Stomach (tissue), 9 donors: ENCODE measurements around the gene ZNF775. TPM values are rescaled to one million over a fixed set of nuclear protein-coding genes. Genes with fewer than 3 reads are reported as not detected.

ENCODE experiments used
- DNase-seq, 2 donors: peaks; one replicate each; pipeline versions ENCODE4 v3.0.0 to v3.0.0-alpha.2; 2013 to 2019
- H3K27ac ChIP-seq, 5 donors: fragments of 200-600 bp in 4 of 5; sonication (generic) in 4 of 5; one replicate each; pipeline ENCODE4 v1.5.1; 2013 to 2019; ENCODE audit warnings: mild to moderate bottlenecking in 1 of 5, moderate library complexity in 1 of 5
- H3K27me3 ChIP-seq, 3 donors: fragments of 200-600 bp; sonication (generic); one replicate each; pipeline ENCODE4 v1.5.1; 2017 to 2019; ENCODE audit warnings: mixed run types in 1 of 3
- H3K36me3 ChIP-seq, 4 donors: fragments of 200-600 bp; sonication (generic); 1 replicate in 3 of 4; 2 replicates in 1 of 4; pipeline ENCODE4 v1.5.1; 2016 to 2019
- H3K4me1 ChIP-seq, 4 donors: fragments of 200-600 bp; sonication (generic); one replicate each; pipeline ENCODE4 v1.5.1; 2016 to 2019
- H3K4me3 ChIP-seq, 4 donors: fragments of 200-600 bp; sonication (generic) in 3 of 4; one replicate each; pipeline ENCODE4 v1.5.1; 2016 to 2019; ENCODE audit warnings: mild to moderate bottlenecking in 1 of 4
- H3K9me3 ChIP-seq, 4 donors: fragments of 200-600 bp; sonication (generic); one replicate each; pipeline ENCODE4 v1.5.1; 2016 to 2019
- EP300 ChIP-seq: sonication (generic); formaldehyde crosslinking; IDR thresholded peaks from one replicate; pipeline ENCODE4 v1.6.1; 2017; ENCODE audit warnings: antibody characterized with exemption
- POLR2A ChIP-seq, 4 donors: fragments of 450-650 bp; IDR thresholded peaks; one replicate each; pipeline ENCODE4 v1.6.1; 2016; ENCODE audit warnings: antibody characterized with exemption in 4 of 4, control low read depth in 2 of 4, mild to moderate bottlenecking in 1 of 4, moderate library complexity in 1 of 4
- POLR2AphosphoS5 ChIP-seq, 3 donors: sonication (generic); formaldehyde crosslinking; IDR thresholded peaks; one replicate each; pipeline ENCODE4 v1.6.1; 2016; ENCODE audit warnings: antibody characterized with exemption in 3 of 3
- WGBS, 5 donors: extraction: QIAGEN DNeasy Blood & Tissue Kit in 3 of 5; methylation state at CpG; one replicate each; pipeline versions ENCODE4 v1.1.5 to v1.1.7; 2013 to 2018; 5-methylcytosine and 5-hydroxymethylcytosine counted together
- intact Hi-C: fragments of 100-400 bp; cut with DNase I; formaldehyde crosslinking; loops from one replicate; pipeline ENCODE4 v1.15.1; 2023; ENCODE audit warnings: low total_unique reads
- polyA plus RNA-seq, 3 donors: library from polyadenylated mRNA; stranded (reverse); fragments of 200-250 nt; gene quantifications; one replicate each; pipeline ENCODE4 v1.2.3, GENCODE V29; 2013
- total RNA-seq, 5 donors: library from RNA; depleted of rRNA; stranded (reverse); fragments of >200 nt; gene quantifications; one replicate each; pipeline versions ENCODE4 v1.1.0 to v1.2.3, GENCODE V29; 2014 to 2016
- TF ChIP-seq, protein P1 (sequence below), 7 experiments: fragments of 450-650 bp in 4 of 7; fragments of 200-600 bp in 3 of 7; sonication (generic) in 3 of 7; IDR thresholded peaks; one replicate each; pipeline ENCODE4 v1.5.1; 2016 to 2019; ENCODE audit warnings: antibody characterized with exemption in 7 of 7, control low read depth in 2 of 7, mild to moderate bottlenecking in 1 of 7
- donor health status: healthy with polysubstance abuse.
- donor health status: Bipolar disorder and iron deficiency.
- donor health status: healthy.

Gene ZNF775
- total and polyA plus RNA-seq, 8 donors: 1.8 to 17.0 (median 2.5) TPM; not detected in 2

- H3K4me1 ChIP-seq: peaks cover 31 to 74% (median 63%) of the 10 kb centered on the region in 4 donors
- DNase-seq: no peak
These were observed 7.8 kb upstream of the ZNF775 start for GRCh38 chr7:150371131-150371995.

GRCh38 chr7:150371996-150372270 lies 7.2 kb upstream of the ZNF775 start:
- 90 to 98% (median 94%) methylated on average over 17 to 30 of the region's 30 CpGs for WGBS, 5 donors
- DNase-seq: no peak
- TF ChIP-seq, protein P1, sequence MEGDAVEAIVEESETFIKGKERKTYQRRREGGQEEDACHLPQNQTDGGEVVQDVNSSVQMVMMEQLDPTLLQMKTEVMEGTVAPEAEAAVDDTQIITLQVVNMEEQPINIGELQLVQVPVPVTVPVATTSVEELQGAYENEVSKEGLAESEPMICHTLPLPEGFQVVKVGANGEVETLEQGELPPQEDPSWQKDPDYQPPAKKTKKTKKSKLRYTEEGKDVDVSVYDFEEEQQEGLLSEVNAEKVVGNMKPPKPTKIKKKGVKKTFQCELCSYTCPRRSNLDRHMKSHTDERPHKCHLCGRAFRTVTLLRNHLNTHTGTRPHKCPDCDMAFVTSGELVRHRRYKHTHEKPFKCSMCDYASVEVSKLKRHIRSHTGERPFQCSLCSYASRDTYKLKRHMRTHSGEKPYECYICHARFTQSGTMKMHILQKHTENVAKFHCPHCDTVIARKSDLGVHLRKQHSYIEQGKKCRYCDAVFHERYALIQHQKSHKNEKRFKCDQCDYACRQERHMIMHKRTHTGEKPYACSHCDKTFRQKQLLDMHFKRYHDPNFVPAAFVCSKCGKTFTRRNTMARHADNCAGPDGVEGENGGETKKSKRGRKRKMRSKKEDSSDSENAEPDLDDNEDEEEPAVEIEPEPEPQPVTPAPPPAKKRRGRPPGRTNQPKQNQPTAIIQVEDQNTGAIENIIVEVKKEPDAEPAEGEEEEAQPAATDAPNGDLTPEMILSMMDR (IDR thresholded peaks at IDR 0.05): no peak
- TF ChIP-seq EP300 (no peak), POLR2AphosphoS5 (IDR thresholded peaks at IDR 0.05) (no peak), POLR2A (IDR thresholded peaks at IDR 0.05) (no peak)
- peaks cover 29 to 49% (median 42%) of the 10 kb centered on the region in 4 donors for H3K36me3 ChIP-seq
- intact Hi-C loops: no loop called here
- H3K27me3 ChIP-seq: no peaks in the 10 kb centered on the region
- H3K27ac ChIP-seq: no peak overlapping the region
- peaks cover 31 to 79% (median 65%) of the 10 kb centered on the region in 4 donors for H3K4me1 ChIP-seq
- H3K9me3 ChIP-seq: no peaks in the 10 kb centered on the region
- peak overlapping the region in 1 of 4 donors; percentile 5 for H3K4me3 ChIP-seq

More at GRCh38 chr7:150371131-150371995, 7.8 kb upstream of the ZNF775 start:
- Histone ChIP-seq H3K9me3 (no peaks in the 10 kb centered on the region), H3K36me3 (peaks cover 29 to 49% (median 42%) of the 10 kb centered on the region in 4 donors), H3K27ac (peak overlapping the region in 4 of 5 donors; percentile 87 to 97 (median 94)), H3K27me3 (no peaks in the 10 kb centered on the region), H3K4me3 (peak overlapping the region in 2 of 4 donors; percentile 71 to 95)
- WGBS, 5 donors: 80 to 84% (median 82%) methylated on average over 28 to 48 of the region's 48 CpGs
- TF ChIP-seq EP300: no peak
- TF ChIP-seq POLR2A (IDR thresholded peaks at IDR 0.05): no peak
- TF ChIP-seq, protein P1 (IDR thresholded peaks at IDR 0.05): no peak
- TF ChIP-seq POLR2AphosphoS5 (IDR thresholded peaks at IDR 0.05): no peak
- intact Hi-C loops: no loop called here

DNA sequence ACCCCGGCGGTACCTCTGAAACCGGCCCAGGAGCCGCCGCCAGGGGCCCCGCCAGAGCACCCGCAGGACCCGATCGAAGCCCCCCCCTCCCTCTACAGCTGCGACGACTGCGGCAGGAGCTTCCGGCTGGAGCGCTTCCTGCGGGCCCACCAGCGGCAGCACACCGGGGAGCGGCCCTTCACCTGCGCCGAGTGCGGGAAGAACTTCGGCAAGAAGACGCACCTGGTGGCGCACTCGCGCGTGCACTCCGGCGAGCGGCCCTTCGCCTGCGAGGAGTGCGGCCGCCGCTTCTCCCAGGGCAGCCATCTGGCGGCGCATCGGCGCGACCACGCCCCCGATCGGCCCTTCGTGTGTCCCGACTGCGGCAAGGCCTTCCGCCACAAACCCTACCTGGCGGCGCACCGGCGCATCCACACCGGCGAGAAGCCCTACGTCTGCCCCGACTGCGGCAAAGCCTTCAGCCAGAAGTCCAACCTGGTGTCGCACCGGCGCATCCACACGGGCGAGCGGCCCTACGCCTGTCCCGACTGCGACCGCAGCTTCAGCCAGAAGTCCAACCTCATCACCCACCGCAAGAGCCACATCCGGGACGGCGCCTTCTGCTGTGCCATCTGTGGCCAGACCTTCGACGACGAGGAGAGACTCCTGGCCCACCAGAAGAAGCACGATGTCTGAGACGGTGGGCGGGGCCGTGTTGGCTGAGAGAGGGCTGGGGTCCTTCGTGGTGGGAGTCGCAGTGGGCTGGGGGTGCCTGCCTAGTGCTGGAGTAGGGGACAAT lies 6.7 kb upstream of the ZNF775 start:
- Histone ChIP-seq H3K9me3 (no peaks in the 10 kb centered on the region), H3K27ac (peak overlapping the region in 3 of 5 donors; percentile 15 to 55 (median 26)), H3K27me3 (no peaks in the 10 kb centered on the region), H3K4me3 (peak overlapping the region in 1 of 4 donors; percentile 5), H3K4me1 (peaks cover 31 to 79% (median 69%) of the 10 kb centered on the region in 4 donors), H3K36me3 (peaks cover 29 to 49% (median 42%) of the 10 kb centered on the region in 4 donors)
- WGBS, 5 donors: 70 to 89% (median 86%) methylated on average over 22 to 79 of the region's 79 CpGs
- TF ChIP-seq POLR2AphosphoS5 (IDR thresholded peaks at IDR 0.05): no peak
- no peak for TF ChIP-seq POLR2A (IDR thresholded peaks at IDR 0.05)
- TF ChIP-seq, protein P1 (IDR thresholded peaks at IDR 0.05): no peak
- TF ChIP-seq EP300: no peak
- intact Hi-C loops: no loop called here
- DNase-seq: no peak

- intact Hi-C loops: no loop called here
- H3K27ac ChIP-seq: peak overlapping the region in 3 of 5 donors; percentile 15 to 55 (median 26)
- no peak overlapping the region for H3K4me3 ChIP-seq
- no peaks in the 10 kb centered on the region for H3K9me3 ChIP-seq
- no peaks in the 10 kb centered on the region for H3K27me3 ChIP-seq
- peaks cover 27 to 79% (median 69%) of the 10 kb centered on the region in 4 donors for H3K4me1 ChIP-seq
- peaks cover 29 to 49% (median 42%) of the 10 kb centered on the region in 4 donors for H3K36me3 ChIP-seq
- peak; percentile 52 to 81 for DNase-seq
- no peak for TF ChIP-seq POLR2AphosphoS5 (IDR thresholded peaks at IDR 0.05)
- TF ChIP-seq, protein P1 (IDR thresholded peaks at IDR 0.05): no peak
- no peak for TF ChIP-seq POLR2A (IDR thresholded peaks at IDR 0.05)
- no peak for TF ChIP-seq EP300
- 58 to 74% (median 63%) methylated on average over 18 to 21 of the region's 21 CpGs for WGBS, 5 donors
These were observed 5.9 kb upstream of the ZNF775 start for GRCh38 chr7:150373049-150373801.
